IPS-NIHi11 (cell line): ENCODE data around the gene SH3TC1.

ENCODE experiments used
- DNase-seq: peaks from one replicate; pipeline ENCODE4 v3.0.0; 2012; ENCODE audit warnings: mixed read lengths, low spot score

Gene SH3TC1

GRCh38 chr4:8242782-8243560, 43.9 kb downstream of the SH3TC1 start:
- no peak for DNase-seq

- no peak for DNase-seq
Observed at GRCh38 chr4:8244001-8244757, 45.1 kb downstream of the SH3TC1 start.

GRCh38 chr4:8244931-8245460, 45.9 kb downstream of the SH3TC1 start:
- DNase-seq: no peak

- no peak for DNase-seq
Observed at GRCh38 chr4:8245884-8246833, 47.1 kb downstream of the SH3TC1 start.

GRCh38 chr4:8247047-8247930, 48.2 kb downstream of the SH3TC1 start:
- no peak for DNase-seq

- no peak for DNase-seq
Observed at GRCh38 chr4:8248091-8248490, 49.0 kb downstream of the SH3TC1 start.

GRCh38 chr4:8250227-8250626, 51.1 kb downstream of the SH3TC1 start:
- DNase-seq: no peak

- DNase-seq: no peak
Observed at GRCh38 chr4:8250637-8251036, 51.5 kb downstream of the SH3TC1 start.

GRCh38 chr4:8251110-8251883, 52.2 kb downstream of the SH3TC1 start:
- DNase-seq: no peak

GRCh38 chr4:8252301-8253173, 53.4 kb downstream of the SH3TC1 start:
- DNase-seq: no peak

GRCh38 chr4:8254076-8254475, 55.0 kb downstream of the SH3TC1 start:
- no peak for DNase-seq

- DNase-seq: no peak
Observed at GRCh38 chr4:8255698-8256441, 56.8 kb downstream of the SH3TC1 start.

GRCh38 chr4:8257854-8258253, 58.8 kb downstream of the SH3TC1 start:
- DNase-seq: no peak

- DNase-seq: no peak
Observed at GRCh38 chr4:8258552-8259212, 59.6 kb downstream of the SH3TC1 start.

- DNase-seq: no peak
Observed at GRCh38 chr4:8259743-8260430, 60.8 kb downstream of the SH3TC1 start.

GRCh38 chr4:8260656-8261111, 61.6 kb downstream of the SH3TC1 start:
- DNase-seq: no peak

GRCh38 chr4:8261851-8262535, 62.9 kb downstream of the SH3TC1 start:
- no peak for DNase-seq
